ENCODE data around the gene OPCML. TPM values are rescaled to one million over a fixed set of nuclear protein-coding genes. Genes with fewer than 3 reads are reported as not detected.

OPCML gene
- total RNA-seq, 3 donors from 2014 or later (not counting 1 experiment from before 2014, with no cell fraction given), result not detected

GRCh38 chr11:133563505-133564025 is 31.3 kb upstream of the OPCML start:
- intact Hi-C loops (cut with micrococcal nuclease), result no loop called here
- Histone ChIP-seq H3K36me3 (ENCODE audit: control insufficient read depth, insufficient read depth, low read length) (no peaks in the 10 kb centered on the region), H3K4me1 (ENCODE audit: control insufficient read depth, insufficient read depth, low read length) (no peaks in the 10 kb centered on the region), H3K27ac (ENCODE audit: low read length) (no peak overlapping the region), H3K9me3 (ENCODE audit: control insufficient read depth, insufficient read depth, low read length) (no peaks in the 10 kb centered on the region), H3K4me3 (ENCODE audit: low read length) (no peak overlapping the region), H3K27me3 (ENCODE audit: control insufficient read depth, insufficient read depth, low read length) (no peaks in the 10 kb centered on the region)
- H3K9me3 Mint-ChIP-seq, result peaks cover 3 to 5% of the 10 kb centered on the region in 2 donors
- DNase-seq (no peak), ATAC-seq (no peak)
- 64% methylated on average over 5 of the region's 7 CpGs for WGBS (ENCODE audit: insufficient coverage)
- H3K36me3 Mint-ChIP-seq, result no peaks in the 10 kb centered on the region
- H3K27ac Mint-ChIP-seq, result no peak overlapping the region
- no peaks in the 10 kb centered on the region for H3K4me1 Mint-ChIP-seq
- TF ChIP-seq CTCF (IDR thresholded peaks at IDR 0.05), result no peak
- H3K27me3 Mint-ChIP-seq (ENCODE audit: low read depth in 2 of 2), result no peaks in the 10 kb centered on the region
- H3K4me3 Mint-ChIP-seq, result no peak overlapping the region

GRCh38 chr11:133560472-133560855 is 28.2 kb upstream of the OPCML start:
- H3K4me3 ChIP-seq (ENCODE audit: low read length), result no peak overlapping the region
- DNase-seq (no peak), ATAC-seq (no peak)
- Mint-ChIP-seq H3K4me3 (no peak overlapping the region), H3K4me1 (no peaks in the 10 kb centered on the region), H3K36me3 (no peaks in the 10 kb centered on the region), H3K27me3 (ENCODE audit: low read depth in 2 of 2) (no peaks in the 10 kb centered on the region), H3K27ac (no peak overlapping the region), H3K9me3 (peaks cover 3 to 8% of the 10 kb centered on the region in 2 donors)
- H3K27ac ChIP-seq (ENCODE audit: low read length), result no peak overlapping the region
- no peaks in the 10 kb centered on the region for H3K9me3 ChIP-seq (ENCODE audit: control insufficient read depth, insufficient read depth, low read length)
- H3K36me3 ChIP-seq (ENCODE audit: control insufficient read depth, insufficient read depth, low read length), result no peaks in the 10 kb centered on the region
- H3K27me3 ChIP-seq (ENCODE audit: control insufficient read depth, insufficient read depth, low read length), result no peaks in the 10 kb centered on the region
- WGBS (ENCODE audit: insufficient coverage), result 89% methylated on average over 7 of the region's 9 CpGs
- intact Hi-C loops (cut with micrococcal nuclease), result no loop called here
- no peak for TF ChIP-seq CTCF (IDR thresholded peaks at IDR 0.05)
- H3K4me1 ChIP-seq (ENCODE audit: control insufficient read depth, insufficient read depth, low read length), result no peaks in the 10 kb centered on the region

GRCh38 chr11:133559833-133560471 is 27.7 kb upstream of the OPCML start:
- no peak for ATAC-seq
- H3K27me3 Mint-ChIP-seq (ENCODE audit: low read depth in 2 of 2), result no peaks in the 10 kb centered on the region
- intact Hi-C loops (cut with micrococcal nuclease), result no loop called here

More at GRCh38 chr11:133559833-133560471, 27.7 kb upstream of the OPCML start:
- TF ChIP-seq CTCF (IDR thresholded peaks at IDR 0.05), result no peak
- no peaks in the 10 kb centered on the region for H3K4me1 Mint-ChIP-seq
- Histone ChIP-seq H3K9me3 (ENCODE audit: control insufficient read depth, insufficient read depth, low read length) (no peaks in the 10 kb centered on the region), H3K4me3 (ENCODE audit: low read length) (no peak overlapping the region), H3K36me3 (ENCODE audit: control insufficient read depth, insufficient read depth, low read length) (no peaks in the 10 kb centered on the region), H3K4me1 (ENCODE audit: control insufficient read depth, insufficient read depth, low read length) (no peaks in the 10 kb centered on the region), H3K27me3 (ENCODE audit: control insufficient read depth, insufficient read depth, low read length) (no peaks in the 10 kb centered on the region), H3K27ac (ENCODE audit: low read length) (no peak overlapping the region)
- peaks cover 3 to 8% of the 10 kb centered on the region in 2 donors for H3K9me3 Mint-ChIP-seq
- H3K4me3 Mint-ChIP-seq, result no peak overlapping the region
- WGBS (ENCODE audit: insufficient coverage), result 91% methylated on average over 9 of the region's 10 CpGs
- no peak for DNase-seq
- H3K36me3 Mint-ChIP-seq, result no peaks in the 10 kb centered on the region
- H3K27ac Mint-ChIP-seq, result no peak overlapping the region

Measured in natural killer cell (primary cell).